NCI-H2196 (cell line): ENCODE data around the gene PLA2G2F.

Experiments used
- DNase-seq: peaks from one replicate; lab custom pipeline; 2025; ENCODE audit not compliant: unreplicated experiment; lab: John Stamatoyannopoulos, UW

PLA2G2F gene, protein sequence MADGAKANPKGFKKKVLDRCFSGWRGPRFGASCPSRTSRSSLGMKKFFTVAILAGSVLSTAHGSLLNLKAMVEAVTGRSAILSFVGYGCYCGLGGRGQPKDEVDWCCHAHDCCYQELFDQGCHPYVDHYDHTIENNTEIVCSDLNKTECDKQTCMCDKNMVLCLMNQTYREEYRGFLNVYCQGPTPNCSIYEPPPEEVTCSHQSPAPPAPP

DNA sequence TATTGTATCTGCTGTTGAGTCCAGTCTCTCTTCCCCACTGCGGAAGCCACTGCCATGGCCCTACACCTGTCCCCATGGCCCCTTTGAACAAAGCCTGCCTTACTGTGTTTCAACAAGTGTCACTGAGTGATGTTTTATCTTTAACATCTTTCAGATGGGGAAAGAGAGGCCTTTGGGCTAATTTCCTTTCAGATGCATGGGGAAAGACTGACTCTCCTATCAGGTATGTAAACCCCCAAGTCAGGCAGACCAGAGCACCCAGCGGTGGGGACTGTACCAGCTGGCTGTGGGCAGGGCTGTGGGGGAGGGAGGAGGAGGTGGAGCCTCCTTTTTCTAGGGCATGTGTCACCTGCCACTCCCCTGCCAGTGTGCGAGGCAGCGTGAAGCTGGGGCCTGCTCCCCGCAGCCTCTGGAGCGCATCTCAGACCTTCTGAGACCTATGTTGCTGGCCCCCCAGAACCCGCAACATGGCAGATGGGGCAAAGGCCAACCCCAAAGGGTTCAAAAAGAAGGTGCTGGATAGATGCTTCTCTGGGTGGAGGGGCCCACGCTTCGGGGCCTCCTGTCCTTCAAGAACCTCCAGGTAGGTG is at the start of gene PLA2G2F:
TSS of gene PLA2G2F (plus strand) at position 363 of the 590 bp plus-strand sequence. CDS start at position 468, 105 bp downstream.
- no peak for DNase-seq

DNA sequence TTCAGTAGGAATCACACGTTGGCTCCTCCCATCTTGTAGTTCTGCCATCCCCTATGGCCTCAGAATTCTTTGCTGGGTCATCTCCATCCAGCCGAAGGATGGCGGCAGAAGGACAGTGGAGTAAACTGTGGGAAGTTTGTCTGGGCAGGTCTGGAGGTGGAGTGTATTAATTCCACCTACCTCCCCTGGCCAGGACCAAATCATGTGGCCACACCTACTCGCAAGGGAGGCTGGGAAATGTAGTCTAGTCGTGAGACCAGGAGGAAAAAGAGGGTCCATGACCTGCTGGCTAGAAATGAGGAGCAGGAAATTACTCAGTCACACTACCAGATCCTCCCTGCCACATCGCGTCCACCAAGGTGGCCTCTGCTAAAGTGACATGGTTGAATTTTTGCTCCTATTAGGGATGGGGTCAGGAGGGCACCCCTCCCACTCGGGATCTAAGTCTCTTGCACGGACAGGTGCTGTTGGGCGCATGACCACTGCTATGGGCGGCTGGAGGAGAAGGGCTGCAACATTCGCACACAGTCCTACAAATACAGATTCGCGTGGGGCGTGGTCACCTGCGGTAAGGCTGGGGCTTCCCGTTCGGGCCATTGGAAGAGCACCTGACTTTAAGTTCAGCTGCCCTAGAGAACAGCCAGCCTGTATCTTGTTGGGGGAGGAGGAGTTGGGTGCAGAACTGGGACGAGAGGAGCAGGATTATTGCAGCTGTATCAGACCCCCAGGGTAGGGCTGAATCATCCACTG is 49.6 kb upstream of the PLA2G2F start:
- no peak for DNase-seq

DNA sequence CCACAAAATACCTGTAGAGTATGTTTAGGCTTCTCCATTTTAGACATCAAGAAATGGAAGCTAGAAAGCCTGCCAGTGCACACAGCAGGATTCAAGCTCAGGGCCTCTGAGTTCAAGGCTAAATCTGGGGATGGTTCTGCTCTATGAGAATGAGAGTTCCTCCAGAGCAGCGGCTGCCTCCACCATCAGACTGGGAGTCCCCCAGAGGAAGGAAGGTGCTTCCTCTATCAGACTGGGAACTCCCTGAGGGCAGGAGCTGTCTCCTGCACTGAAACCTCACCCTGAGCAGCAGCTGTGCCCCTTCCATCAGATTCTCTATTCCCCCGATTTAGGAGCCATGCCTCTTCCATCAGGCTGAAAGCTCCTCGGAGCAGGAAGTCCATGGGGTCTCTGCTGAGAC is 49.0 kb upstream of the PLA2G2F start:
- DNase-seq, result no peak

DNA sequence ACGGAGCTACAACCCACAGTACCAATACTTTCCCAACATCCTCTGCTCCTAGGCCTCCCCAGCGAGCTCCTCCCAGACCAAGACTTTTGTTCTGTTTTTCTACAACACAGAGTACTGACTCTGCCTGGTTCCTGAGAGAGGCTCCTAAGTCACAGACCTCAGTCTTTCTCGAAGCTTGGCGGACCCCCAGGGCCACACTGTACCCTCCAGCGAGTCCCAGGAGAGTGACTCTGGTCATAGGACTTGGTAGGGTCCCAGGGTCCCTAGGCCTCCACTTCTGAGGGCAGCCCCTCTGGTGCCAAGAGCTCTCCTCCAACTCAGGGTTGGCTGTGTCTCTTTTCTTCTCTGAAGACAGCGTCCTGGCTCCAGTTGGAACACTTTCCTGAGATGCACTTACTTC is 48.5 kb upstream of the PLA2G2F start:
- no peak for DNase-seq

DNA sequence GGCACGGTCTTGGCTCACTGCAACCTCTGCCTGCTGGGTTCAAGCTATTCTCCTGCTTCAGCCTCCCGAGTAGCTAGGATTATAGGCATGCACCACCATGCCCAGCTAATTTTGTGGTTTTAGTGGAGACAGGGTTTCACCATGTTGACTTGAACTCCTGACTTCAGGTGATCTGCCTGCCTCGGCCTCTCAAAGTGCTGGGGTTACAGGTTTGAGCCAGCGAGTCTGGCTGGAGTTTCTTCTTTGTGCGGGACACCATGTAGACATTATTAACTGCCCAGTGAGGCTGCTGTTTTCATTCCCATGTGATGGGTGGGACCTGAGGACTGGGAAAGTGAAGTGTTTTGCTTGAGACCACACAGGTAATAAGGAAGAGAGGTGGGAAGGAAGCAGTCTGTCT is 45.8 kb upstream of the PLA2G2F start:
- no peak for DNase-seq

DNA sequence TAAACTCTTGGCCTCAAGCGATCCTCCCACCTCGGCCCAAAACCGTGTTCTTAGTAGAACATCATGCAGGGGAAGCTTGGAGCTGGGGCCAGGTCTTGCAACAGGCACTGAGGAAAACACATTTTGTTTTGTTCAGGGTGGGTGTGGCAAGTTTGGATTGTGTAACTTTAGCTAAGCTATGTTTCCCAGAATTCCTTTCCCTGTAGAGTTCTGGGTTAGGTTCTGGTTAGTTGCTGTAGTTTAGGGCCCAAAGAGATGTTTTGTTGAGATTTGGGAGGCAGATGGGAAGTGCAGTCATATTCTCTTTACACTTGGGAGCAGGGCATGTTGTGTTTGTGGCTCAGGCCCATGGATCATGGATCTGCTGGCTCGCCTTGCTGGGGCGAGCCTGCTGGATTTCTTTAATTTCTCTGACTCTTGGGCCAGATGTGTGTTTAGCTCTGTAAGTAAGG is 45.2 kb upstream of the PLA2G2F start:
- no peak for DNase-seq

DNA sequence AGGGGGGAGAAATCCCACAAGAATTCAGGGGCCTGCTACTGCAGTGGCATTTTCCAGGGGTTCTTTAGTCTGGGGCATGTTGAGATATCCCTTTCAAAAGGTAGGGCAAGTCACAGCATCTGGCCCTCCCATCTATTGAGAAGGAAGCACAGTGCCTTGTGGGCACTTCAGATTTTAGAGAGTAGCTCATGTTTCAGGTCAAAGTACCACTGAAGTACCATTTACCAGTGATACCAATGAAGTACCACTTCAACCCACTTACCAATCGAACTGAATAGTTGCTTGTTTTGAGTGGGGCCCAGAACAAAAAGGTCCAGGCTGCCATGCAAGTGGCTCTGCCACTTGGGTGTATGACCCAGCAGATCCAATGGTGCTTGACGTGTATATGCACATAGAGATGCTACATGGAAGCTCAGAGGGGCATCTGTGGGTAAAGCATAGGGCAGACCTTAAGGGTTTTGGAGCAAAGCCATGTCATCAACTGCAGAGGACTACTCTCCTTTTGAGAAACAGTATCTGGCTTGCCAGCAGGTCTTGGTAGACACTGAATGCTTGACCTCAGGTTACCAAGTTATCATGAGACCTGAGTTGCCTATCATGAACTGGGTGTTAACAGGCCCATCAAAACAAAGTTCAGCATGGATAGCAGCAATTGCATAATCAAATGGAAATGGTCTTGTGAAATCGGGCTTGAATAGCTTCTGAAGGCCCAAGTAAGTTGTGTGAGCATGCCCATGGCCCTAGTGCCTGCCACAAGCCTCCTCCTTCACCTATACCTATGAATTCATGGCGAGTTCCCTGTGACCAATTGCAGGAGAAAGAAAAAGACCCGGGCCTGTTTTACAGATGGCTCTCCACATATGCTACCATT is 43.3 kb upstream of the PLA2G2F start:
- peak; percentile 13 for DNase-seq

DNA sequence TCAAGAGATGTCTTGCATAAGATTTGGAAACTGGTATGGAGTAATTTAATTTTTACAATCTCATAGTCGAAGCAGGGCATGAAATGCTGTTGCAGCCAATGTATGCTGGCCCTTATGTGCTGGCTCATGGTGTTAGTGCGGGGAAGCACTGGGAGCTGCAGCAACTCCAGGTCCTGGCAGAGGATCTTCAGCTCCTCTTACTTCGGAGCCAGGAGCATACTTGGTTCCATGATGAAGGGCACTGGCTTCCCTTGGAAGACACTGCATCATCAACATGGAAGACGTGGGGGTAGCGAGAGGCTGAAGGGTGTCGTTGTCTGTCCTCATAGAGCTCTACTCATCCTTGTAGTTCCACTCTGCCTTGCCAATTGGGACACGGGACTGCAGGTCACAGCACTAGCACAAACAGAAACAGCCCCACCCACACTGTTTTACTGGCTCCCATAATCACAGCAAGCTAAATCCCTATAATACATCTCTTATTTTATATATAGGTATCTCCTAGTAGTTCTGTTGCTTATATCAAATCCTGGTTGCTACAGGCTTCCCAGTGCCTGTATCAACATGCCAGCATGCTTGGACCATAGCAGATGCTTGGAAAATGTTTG is 42.2 kb upstream of the PLA2G2F start:
- no peak for DNase-seq

DNA sequence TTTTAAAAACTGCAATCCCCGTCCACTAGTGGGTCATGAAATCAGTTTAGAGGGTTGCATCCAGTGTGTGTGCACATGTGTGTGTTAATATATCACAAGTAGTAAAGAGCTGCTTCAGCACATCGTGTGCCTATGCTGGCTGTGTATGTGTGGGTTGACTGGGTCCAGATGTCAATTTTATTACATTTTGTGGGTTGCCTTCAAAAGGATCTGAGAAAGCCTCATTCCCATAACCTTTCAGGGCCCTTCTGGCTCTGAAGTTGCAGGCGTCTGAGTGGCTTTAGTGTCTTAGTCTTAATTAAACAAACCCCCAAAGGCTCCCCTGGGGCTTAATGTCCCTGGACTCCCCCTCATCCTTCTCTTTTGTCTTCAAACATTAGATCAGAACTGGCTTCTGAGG is 39.6 kb upstream of the PLA2G2F start:
- DNase-seq, result no peak

DNA sequence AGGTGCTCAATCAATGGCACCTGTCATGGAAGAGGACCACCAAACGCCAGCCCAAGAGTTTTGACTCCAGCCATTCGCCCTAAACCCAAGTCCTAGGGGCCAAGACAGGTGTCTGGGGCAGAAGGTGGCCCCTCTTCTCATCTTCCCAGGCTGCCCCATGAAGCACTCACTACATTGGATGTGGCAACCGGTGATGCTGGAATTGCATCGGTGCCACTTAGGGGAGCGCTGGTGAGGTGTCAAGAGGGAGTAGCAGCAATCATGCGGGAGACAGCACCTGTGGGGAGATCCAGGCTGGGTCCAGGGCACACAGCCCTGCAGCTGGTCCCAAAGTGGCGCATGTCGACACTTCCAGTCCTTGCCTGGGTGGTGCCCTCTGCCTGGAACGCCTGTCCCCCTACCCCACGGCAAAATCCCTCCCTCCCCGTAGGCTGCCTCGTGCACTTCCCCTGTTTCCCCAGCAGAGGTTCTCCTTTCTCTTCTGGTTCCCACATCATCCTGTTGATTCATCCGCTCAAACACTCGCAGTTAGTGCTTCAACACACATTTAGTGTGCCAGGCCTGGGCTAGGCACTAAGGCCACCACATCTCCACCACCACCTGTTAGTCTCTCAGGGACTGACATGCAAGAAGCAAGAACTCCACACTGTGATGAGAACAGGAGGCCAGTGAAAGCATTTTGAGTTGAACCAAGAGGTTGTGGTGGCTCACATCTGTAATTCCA is 38.3 kb upstream of the PLA2G2F start:
- DNase-seq, result peak; percentile 60

DNA sequence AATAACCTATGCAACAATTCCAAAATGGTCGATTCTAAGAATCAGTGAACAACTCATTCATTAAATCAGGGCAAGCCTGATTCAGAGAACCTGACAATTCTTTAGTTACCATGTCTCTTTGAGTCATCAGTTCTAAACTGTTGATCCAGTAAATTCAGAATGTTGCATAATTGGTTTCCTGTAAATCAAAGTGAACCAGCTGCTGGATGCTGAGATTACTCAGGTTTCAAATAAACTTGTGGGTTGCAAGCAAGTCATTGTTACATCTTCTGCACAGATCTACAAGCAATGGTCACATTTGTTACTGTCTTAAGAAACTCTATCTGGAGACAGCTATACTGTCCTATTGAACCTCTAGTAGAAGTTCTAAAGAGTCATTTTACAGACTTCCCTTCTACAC is 36.2 kb upstream of the PLA2G2F start:
- DNase-seq, result no peak

DNA sequence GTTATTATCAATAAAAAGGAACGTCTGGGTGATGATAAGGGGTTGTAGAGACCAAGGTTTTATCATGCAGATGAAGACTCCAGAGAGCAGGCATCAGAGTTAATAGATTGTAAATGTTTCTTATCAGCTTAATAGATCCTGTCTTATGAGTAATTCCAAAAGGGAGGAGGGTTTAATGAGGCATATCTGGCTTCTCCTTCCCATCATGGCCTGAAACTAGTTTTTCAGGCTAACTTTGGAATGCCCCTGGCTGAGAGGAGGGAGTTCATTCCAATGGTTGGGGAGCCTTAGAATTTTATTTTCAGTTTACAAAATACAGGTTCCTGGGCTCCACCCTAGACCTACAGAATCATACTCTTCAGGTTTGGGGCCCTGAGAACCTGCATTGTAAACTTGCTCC is 33.3 kb upstream of the PLA2G2F start:
- DNase-seq, result no peak

DNA sequence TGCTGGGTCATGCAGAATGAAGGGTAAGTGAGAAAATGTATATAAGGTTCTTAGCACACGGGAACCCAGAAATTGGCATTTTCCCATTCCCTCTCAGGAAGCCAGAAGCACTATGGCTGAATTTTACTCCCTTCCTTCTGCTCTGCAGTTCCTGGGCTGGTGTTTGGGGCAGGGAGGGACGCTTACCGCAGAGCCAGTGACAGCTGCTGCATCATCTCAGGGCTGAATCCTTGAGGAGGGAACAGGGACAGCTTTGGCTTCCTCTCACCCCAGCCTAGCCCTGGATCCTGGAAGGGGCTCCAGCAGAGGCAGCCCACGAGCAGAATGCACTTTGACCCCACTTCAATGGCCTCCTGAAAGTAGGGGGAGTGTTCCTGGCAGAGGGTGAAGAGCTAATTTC is 31.8 kb upstream of the PLA2G2F start:
- DNase-seq, result no peak

DNA sequence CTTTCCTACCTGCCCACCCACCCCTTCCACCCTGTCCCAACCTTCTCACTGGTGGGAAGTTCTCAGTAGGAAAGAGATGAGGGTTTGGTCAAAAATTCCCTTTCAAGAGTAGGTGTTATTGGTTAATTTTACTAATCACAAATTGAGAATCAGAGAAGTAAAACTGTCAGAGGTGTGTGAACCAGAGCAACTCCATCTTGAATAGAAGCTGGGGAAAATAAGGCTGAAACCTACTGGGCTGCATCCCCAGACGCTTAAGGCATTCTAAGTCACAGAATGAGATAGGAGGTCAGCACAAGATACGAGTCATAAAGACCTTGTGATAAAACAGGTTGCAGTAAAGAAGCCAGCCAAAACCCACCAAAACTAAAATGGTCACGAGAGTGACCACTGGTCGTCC is 31.3 kb upstream of the PLA2G2F start:
- no peak for DNase-seq

DNA sequence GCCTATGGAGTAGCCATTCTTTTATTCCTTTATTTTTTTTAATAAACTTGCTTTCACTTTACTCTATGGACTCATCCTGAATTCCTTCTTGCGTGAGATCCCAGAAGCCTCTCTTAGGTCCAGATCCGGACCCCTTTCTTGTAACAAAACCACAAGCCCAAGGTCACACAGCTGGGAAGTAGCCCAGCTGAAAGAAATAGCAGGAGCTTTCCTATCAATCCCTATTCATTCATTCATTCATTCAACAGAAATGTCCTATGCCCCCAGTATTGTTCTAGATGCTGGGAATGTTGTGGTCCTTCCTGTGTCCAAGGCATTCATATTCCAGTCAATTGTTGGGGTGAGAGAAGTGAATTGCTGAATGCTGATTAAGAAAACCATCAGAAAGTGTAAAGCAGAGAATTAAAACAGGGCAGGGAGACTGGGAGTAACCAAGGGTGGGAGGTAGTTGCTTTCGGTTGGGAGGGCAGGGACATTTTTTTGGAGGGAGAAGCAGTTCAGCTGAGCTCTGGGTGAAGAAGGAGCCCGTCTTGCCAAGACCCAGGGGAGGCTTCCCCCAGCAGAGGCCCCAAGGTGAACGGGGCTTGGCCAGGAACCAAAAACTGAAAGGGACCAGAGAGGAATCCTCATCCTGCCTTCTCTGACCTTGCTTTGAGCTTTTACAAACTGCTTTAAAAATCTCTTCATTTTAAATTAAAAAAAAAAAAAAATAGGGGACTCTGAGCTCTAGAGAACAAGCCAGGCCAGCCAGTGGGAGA is 30.6 kb upstream of the PLA2G2F start:
- DNase-seq, result no peak

DNA sequence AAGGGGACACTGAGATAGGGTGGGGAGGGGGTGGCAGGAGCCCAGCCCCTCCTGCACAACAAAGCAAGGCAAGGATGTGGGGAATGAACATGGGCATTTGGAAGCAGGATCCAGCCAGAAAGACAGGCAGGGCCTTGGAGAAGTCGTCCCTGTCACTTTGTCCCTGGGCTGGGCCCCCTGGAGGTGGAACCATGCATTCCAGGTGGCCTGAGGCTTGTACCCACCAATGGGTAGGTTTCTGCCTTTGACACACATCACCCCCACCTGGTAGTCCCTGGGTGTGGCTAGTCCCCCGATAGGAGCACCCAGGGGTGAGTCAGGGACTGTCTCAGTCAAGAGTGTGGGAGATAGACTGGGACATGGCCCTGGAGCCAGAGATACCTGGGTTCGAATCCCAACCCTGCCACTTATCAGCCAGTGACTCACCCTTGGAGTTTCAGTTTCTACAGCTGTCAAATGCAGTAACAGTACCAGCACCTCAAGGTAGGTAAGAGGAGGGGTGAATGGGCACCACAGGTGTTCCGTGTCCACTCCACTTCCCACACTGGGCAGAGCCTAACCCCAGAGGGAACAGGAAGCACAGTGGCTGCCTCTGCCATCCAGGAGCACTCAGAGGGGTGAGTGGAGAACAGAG is 29.8 kb upstream of the PLA2G2F start:
- DNase-seq, result no peak

DNA sequence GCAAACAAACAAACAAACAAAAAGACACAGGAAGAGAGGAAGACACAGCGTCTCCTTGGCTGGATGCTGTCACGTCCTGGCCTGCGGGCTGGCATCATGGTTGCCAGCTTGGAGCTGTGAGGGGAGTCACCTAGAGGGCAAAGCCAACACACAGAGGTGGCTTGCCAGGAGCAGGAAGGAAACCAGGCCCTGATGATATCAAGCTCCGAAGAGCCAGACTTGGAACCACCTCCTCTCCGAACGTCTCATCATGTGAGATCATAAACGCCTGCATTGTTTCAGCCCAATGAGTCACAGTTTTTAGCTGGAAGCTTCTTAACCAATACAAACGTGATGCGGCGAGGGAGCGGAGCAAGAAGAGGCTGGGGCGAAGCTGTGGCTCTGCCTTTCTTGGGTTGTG is 28.4 kb upstream of the PLA2G2F start:
- DNase-seq, result no peak

DNA sequence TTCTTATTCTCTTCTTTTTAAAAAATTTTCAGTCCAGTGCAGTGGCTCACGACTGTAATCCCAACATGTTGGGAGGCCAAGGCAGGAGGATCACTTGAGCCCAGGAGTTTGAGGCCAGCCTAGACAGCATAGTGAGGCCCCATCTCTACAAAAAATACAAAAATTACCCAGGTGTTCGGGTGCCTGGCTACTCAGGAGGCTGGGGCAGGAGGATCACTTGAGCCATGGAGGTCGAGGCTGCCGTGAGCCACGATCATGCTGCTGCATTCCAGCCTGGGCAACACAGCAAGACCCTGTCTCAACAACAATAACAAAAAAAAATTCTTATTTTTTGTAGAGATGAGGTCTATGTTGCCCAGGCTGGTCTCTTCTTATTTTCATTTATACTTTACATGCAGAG is 27.7 kb upstream of the PLA2G2F start:
- DNase-seq, result no peak
